ENCODE measurements around the gene ARFGAP2.

Gene ARFGAP2

DNA sequence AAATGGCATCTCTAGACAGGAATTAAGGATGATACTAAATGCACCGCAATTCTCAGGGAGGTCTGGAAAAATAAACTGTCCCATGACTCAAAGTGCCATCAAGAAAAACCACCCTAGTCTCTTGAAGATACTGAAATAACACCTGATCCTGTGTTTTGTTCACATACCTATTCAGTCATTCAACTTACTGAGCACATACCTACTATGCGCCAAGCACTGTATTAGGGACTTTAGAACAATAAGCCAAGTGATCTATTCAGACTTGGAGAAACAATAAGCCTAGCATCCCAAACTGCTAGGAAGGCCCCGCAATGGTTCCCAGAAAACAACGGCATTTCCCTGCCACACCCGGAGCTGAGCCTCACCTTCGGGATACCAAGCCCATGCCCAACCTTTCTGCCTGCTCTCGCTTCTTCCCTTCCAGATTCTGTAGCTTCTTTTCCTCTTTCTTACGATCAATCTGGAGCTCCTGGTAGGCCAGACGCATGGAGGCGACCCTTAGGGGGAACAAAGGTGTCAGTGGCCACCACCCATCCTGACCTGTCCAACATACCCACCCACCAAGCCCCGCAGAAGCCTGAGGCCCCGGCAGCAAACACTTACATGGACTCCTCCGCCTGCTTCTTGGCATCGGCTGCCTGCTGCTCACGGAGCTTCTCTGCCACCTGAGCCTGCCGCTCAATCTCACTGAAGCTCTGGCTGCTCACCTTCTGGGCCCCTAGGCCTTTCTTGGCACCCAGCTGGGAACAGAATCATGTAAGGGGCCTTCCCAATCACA, 5.4 kb downstream of the ARFGAP2 start:
- no peak for DNase-seq (ENCODE audit: low read depth in 2 of 2)

DNA sequence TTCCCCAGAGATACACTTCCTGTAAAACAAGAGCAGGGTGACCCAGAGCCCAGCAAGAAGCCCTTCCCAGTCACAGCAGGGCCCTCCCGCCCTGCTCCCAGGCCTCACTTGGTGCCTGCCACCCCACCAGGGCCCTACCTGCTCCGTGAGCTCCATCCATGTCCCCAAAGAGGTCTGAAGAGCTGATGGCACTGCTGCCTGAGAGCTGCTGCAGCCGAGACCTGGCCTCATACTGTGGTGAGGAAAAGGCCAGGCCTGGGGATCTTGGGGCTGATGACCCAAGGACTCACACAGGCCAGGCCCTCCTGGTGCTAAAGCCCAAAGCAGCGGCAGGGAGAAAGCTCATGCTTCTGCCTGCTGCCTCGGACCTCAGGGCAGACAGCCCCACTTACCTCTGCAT, 10.3 kb downstream of the ARFGAP2 start:
- no peak for DNase-seq (ENCODE audit: low read depth in 2 of 2)

DNA sequence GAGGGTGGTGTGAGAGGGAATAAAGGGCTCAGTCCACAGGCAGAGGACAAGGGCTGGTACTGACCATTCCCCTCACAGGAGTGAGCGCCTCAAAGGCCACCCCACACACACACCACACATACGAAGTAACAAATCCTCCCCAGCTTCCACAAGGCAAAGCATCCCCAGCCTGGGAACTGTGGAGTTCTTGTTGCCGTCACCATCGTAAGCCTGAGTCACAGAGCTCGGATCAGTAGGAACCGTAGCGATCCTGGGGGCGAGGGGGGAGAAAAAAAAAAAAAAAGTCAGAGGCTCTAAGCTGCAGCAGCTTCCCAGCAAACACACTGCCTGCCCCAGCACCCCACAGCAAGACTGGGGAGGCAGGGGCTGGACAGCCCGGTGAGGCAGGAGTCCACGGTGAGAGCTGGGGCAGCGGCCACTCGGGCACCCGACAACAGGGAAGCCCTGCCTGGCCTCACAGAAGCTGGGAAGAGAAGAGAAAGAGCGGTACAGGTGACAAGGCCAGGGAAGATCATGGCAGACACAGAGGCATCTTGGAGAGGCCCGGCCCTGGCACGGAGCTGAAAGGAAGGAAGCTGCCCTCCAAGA, 11.3 kb downstream of the ARFGAP2 start:
- no peak for DNase-seq (ENCODE audit: low read depth in 2 of 2)

DNA sequence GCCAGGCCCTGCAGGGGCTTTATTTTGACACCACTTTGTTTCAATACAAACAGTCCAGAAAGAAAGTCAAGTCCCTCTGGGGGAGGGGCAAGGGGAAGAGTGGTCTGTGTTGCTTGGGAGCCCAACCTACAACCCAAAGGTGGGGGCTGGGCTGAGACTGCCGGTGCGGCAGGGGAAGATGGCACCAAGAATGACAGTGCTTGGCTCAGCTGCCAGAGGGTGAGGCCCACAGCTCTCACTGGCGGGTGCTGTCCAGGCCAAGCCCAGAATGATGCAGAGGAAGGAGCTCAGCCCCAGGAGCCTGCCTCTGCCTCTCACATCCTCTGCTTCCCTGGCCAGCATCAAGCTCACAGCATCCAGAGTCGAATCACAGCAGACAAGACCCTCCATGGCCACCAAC, 12.4 kb downstream of the ARFGAP2 start:
- no peak for DNase-seq (ENCODE audit: low read depth in 2 of 2)

DNA sequence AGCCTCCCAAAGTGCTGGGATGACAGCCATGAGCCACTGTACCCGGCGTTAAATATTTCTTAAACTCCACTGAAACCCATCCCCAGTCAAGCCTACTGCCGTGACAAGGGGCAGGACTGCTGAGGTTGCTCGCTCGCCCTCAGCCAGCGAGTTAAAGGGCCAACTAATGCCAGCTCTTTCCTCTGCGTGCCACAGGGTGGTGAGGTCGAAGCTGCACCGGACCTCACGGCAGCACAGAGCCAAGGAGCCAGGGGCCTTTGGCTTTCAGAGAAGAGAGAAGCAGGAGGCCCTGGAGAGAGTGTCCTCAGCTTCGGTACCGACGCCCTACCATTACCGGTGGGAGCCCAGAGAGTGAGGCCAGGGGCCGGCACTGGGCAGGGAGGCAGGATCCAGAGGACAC, 12.8 kb downstream of the ARFGAP2 start:
- no peak for DNase-seq (ENCODE audit: low read depth in 2 of 2)

DNA sequence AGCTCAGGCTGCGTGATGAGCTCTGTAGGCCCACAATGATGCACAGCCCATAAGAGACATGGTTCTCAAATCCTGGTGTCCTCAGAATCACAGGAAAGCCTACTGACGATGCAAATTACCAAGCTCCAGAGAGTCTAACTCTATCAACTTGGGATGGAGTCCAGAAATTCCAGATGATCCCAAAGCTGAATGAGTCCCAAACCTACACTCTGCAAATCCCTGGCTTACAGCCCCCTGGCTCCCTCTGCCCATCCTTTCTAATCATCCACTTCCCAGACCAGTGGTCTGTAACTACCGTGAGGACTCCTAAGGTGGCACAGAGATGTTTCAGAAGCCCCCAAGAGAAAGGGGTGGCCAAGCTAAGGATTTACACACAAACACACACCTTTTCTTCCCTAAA, 13.5 kb downstream of the ARFGAP2 start:
- DNase-seq (ENCODE audit: low read depth in 2 of 2), result no peak

DNA sequence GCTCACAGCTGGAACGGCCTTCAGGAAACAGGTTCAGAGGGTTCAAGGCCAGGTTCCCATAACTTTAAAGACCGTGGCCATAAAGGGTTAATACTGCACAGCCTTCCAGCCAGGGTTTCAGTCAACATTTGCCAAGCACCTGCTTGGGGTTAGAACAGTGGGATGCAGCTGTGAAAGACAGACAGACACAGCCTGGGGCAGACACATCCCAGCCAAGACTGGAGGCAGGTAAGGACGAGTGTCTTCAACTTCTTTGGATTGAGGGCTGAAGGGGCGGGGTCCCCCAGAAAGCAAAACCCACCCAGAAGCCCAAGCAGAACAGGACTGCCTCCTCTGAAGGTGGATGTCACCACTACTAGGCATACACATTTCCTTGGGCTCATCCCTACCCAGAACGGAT, 14.3 kb downstream of the ARFGAP2 start:
- no peak for DNase-seq (ENCODE audit: low read depth in 2 of 2)

DNA sequence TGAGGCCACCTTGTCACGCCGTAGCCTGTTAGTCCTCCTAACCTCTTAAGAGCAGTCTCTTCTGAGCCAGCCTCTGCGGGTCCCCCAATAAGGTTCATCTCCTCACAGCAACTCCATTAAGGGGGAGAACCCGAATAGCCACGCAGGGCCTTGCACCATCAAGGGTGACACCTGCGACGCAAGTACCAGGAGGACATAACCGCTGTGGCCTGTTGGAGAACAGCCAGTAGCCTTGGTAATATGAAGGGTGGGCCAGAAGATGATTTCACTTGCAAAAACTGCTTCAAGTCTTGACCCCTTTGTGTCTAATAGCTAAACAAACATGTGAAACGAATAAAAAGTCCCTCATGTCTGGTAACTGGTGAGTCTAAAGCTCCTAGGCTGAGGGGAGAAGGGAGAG, 14.8 kb downstream of the ARFGAP2 start:
- no peak for DNase-seq (ENCODE audit: low read depth in 2 of 2)

DNA sequence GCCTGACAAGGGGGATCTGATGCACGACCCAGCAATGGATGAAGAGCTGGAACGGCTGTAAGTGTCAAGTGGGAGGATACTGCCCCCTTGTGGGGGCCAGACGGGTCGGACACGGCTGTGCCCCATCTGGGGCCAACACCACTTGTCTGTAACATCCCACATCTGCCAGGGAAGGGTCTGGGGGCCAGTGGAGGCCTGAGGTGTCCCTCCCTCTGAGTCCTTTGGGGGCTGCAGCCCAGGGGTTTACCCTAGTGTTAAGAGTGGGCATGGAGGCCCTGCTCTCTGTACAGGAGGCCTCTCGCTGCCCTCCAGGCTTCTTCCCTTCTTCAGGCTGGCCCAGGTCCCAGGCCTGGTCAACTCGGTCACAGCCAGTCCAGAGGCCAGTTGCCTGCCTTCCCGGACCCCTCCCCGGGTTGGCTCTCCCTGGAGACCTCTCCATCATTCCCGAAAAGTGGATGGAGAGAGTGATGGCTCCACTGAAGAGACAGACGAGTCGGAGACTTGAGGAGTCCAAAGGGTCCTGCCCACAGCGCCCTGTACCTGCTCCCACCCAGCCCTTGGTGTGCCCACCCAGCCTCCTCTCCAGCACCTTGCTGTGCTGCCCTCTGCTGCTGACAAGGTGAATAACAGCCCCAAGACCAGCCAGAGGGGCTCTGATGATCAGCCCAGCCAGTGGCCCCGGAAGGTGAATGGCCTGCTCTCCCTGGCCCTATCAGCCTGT, 15.4 kb downstream of the ARFGAP2 start:
- no peak for DNase-seq (ENCODE audit: low read depth in 2 of 2)

DNA sequence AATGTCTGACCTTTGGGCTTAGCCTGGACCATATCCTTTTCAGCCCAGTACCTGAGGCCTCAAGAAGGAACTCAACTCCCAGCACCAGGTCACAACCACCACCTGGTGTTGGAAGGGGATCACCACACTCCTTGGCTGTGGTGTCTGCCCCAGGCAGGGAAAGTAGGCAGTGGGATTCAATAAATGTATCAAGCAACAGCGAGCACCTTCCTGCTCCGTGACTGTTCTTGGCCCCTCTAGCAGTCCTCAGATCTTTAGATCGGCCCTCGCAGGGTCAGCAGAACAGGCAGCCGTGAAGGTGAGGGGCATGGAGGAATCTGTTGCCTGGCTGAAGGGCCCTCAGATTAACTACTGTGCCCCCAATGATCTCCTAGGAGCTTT, 15.9 kb downstream of the ARFGAP2 start:
- DNase-seq (ENCODE audit: low read depth in 2 of 2), result no peak

DNA sequence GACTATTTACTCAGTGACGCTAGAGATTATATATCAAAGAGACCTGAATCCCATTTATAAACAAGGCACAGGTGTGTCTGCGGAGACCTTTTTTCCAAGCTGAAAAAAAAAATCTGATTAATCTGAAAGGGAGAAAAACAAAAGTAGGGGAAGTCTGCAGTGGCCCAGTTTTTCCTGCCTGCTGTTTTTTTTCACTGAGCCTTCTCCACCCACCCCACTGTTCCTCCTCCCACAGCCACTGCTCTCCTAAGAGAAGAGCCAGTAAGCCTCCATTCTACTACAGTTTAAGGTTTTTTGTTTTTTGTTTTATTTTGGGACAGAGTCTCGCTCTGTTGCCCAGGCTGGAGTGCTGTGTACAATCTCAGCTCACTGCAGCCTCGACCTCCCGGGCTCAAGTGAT, 18.4 kb downstream of the ARFGAP2 start:
- no peak for DNase-seq (ENCODE audit: low read depth in 2 of 2)

DNA sequence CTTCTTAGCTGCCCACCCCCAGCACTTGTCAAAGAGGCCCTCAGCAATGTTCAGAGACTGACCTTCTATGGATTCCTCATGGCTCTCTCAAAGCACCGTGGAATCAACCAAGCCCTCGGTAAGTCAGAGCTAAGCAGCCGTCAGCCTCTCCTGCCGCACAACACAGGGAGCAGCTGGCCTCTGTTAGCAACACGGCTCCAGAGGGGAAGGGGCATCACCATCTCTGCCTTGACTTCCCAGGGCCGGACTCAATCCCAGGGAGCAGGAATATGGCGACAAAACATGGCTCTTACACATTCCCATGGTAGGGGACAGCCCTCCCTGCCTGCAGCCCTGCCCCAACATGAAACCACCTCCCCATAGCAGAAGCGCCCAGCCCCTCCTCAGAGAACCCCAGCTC, 18.9 kb downstream of the ARFGAP2 start:
- no peak for DNase-seq (ENCODE audit: low read depth in 2 of 2)

DNA sequence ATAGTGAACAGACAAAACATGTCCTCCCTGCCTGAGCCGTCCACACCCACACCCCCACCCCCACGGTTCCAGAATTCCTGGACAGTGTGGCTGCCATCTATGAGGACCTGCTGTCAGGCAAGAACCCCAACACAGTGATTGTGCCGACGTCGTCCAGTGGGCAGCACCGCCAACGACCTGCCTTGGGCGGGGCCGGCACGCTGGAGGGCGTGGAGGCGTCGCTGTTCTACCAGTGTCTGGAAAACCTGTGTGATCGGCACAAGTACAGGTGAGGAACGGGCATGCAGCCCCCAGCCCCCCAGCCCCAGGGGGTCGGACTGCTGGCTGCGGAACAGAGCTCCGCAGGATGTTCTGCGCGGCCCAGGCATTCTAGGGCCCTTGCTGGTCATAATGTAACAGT, 19.7 kb downstream of the ARFGAP2 start:
- DNase-seq (ENCODE audit: low read depth in 2 of 2), result no peak

DNA sequence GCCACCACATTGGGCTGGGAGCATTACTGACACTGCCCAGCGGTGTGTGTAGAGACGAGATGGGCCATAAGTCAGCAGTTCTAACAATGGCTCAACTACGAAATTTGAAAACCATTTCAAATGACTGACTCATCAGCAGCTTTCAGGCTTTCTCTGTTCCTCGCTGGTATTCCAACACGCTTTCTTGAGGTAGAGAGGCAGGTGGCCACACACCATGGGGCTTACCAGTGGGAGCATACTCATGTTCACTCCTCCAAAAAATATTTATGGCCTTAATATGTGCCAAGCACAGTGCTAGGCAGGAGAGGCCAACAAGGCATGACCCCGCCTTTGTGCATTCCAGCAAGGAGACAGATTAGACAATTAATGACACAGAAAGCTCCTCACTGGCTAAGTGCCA, 20.3 kb downstream of the ARFGAP2 start:
- no peak for DNase-seq (ENCODE audit: low read depth in 2 of 2)

DNA sequence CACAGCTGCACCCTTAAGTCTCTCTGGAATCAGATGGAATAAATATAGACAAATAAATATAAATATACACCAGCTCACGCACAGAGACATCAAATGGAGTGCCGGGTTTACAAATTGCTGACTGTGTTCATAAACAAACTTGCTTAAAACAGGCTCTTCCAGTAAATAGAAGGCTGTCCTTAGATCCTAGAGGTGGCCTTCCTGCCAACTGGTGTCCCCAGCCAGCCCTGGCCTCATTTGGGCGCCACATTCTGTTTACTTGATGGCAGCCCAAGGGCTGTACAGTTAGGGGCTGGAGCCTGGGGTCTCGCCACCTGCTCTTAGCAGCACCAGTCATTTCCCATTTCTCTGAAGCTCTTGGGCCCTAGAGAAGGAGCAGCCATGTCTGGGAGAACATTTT, 20.8 kb downstream of the ARFGAP2 start:
- no peak for DNase-seq (ENCODE audit: low read depth in 2 of 2)

DNA sequence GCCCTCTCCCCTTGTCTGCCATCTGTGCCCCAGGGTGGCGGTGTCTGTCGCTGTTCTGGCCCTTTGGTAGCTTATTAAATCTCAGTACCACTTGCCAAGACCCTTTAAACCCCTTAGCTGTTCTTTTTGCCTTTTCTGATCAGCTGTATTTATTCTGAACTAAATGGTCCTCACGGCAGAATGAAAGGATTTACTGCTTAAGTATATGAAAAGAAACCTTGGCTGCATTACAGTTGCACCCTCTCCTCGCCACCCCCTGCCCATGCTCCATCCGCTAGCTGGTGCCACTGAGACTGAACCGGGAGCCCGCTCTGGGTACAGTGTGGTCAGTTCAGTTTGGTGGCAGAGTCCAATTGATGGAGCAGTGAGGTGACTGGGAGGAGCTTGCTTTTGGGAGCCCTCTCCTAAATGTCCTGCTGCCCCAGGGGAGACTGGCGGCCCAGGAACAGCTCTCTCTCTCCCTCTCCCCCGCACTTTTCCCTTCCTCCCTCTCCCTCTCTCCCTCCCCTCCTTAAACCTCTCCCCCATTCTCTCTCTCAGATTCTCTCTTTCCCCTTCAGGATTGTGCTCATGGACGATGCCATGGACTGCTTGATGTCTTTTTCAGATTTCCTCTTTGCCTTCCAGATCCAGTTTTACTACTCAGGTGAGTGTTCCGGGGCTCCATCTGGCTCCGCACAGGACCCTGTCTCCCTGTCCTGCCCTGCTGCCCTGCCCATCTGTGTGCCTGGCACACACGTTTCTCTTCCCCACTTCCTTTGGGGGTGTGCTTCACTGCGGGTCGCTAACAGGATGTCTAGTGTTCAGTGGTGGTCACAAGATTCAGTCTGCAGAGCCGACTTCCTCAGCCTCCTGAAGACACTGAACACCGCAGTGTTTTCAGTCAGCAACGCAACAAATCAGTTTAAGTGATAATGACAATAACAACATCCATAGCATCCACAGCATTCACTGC, 21.8 kb downstream of the ARFGAP2 start:
- DNase-seq (ENCODE audit: low read depth in 2 of 2), result no peak

DNA sequence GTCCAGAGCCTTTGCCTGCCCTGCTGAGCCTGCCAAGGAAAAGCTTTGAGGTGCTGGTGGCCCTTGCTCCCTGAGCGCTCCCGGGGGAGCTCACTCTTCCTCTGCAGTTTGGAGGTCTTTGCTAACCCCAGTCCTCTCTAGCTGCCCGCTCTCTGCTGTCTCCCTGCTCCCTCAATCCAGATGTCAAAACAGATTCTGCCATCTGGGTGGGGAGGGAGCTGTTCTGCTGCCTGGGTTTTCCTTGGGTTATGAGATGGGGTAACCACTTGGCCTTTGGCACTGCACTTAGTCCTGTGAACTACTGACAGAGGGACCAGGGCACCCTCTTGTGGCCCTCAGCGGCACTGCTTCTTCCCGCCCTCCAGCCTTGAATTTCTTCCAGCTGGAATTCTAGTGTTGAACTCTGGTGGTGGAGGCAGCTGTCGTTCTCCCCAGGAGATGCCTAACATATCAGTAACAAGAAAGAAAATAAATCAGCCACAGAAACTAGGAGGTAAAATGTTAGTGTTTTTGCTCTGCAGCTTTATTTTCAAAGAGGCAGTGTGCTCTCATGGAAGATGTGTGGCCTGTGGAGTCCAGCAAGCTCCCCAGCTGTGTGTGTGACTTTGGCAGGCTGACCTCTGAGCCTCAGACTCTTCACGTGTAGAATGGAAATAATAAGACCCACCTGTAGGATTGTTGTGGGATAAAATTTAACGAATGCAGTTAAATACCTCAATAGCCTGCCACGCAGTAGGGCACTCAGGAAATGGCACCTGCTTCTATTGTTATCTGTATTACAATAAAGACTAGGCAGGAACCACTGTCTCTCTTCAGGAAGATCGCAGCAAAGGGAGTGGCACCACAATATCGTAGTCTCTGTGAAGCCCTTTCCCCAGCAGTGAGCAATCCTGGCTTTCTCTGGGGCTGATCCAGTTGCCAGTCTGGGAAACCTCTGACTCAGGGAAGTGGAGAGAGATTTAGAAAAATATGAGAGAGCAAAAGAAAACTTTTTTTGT, 23.4 kb downstream of the ARFGAP2 start:
- DNase-seq (ENCODE audit: low read depth in 2 of 2), result peak; percentile 13 to 15

DNA sequence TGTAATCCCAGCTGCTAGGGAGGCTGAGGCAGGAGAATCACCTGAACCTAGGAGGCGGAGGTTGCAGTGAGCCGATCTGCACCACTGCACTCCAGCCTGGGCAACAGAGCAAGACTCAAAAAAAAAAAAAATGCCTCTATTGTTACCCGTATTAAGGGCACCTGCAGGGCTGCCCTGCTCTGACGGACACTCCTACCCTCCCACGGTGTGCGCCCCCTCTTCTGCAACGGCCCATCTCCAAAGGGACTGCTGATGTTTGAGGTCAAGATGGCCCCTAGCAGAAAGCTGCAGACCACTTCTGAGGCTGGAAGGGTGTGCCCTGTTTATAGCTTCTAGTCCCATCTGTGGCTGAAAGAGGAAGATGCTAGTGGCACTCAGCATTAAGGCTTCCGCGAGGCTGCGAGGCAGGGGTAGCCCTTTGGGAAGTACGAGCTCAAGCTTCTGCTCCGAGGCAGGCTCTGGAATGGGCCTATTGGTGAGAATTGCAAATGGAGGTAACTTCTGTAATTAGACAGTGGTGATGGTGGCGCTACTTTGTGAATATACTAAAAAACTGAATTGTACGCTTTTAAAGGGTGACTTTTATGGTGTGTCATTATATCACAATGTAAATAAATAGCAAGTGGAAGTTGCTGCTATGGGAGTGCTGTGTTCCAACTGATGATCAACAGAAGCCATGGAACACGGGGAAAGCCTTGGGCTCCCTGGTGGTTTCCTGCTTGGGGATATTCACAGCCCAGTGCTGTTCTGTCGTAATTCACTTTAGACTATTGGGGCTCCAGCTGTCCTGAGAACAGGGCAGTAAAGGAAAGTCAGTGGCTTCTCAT, 24.3 kb downstream of the ARFGAP2 start:
- no peak for DNase-seq (ENCODE audit: low read depth in 2 of 2)

DNA sequence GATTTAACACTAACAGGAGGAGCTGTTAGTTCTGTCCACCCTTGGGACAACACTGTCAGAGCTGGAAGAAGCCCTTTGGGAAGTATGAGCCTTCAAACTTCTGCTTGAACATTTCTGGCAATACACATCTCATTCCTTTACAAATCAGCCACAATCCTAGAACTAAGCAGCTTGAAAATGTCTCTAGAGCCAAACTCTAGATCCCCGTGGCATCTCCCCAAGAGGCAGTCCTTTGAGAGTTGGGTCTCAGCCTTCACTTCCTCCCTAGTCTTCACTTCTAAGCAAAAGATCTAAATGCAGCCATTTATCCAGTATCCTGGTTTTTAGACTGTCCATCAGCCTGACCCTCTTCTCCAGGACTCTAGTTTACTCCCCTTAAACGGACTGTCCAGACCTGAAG, 26.9 kb downstream of the ARFGAP2 start:
- no peak for DNase-seq (ENCODE audit: low read depth in 2 of 2)

Data from stimulated activated CD8-positive, alpha-beta memory T cell treated with anti-CD3 and anti-CD28 coated beads, Interleukin-7, amount 100 ng/mL, for 4 hours (primary cell).